WTC11 (cell line): Measurements from ENCODE around the gene GSTO2. TPM values are rescaled to one million over a fixed set of nuclear protein-coding genes. Genes with fewer than 3 reads are reported as not detected.
A peak's percentile ranks its signal among the peaks of the same experiment; 100 is the strongest.

ENCODE experiments used
- ATAC-seq: fragments of 200-7000 bp; cut with Tn5 transposase; 2 replicates; pipeline ENCODE4 v1.10.0; 2021; ENCODE audit warnings: mild to moderate bottlenecking, moderate library complexity
- CTCF ChIA-PET: fragments of 300-600 bp; sonication (Branson Sonifier 250); formaldehyde crosslinking; loops from one replicate; lab custom pipeline; 2021; ENCODE audit warnings: antibody characterized with exemption; lab: Charles Lee
- POLR2A ChIA-PET: fragments of 350-600 bp; sonication (Branson Sonifier 250); formaldehyde crosslinking; loops from one replicate; lab custom pipeline; 2021; ENCODE audit warnings: antibody characterized with exemption; lab: Charles Lee
- DNase-seq: peaks from one replicate; pipeline ENCODE4 v3.0.0; 2021; ENCODE audit warnings: low spot score
- H3K27ac Mint-ChIP-seq: 2 replicates; pipeline ENCODE4 v1.8.0; 2021; ENCODE audit warnings: mixed read lengths
- H3K27me3 Mint-ChIP-seq: 2 replicates; pipeline ENCODE4 v1.8.0; 2021; ENCODE audit warnings: low read depth, mild to moderate bottlenecking, moderate library complexity, mixed read lengths
- H3K36me3 Mint-ChIP-seq: 2 replicates; pipeline ENCODE4 v1.8.0; 2021; ENCODE audit warnings: mixed read lengths
- H3K4me1 Mint-ChIP-seq: 2 replicates; pipeline ENCODE4 v1.8.0; 2022; ENCODE audit warnings: mixed read lengths
- H3K4me3 Mint-ChIP-seq: 2 replicates; pipeline ENCODE4 v1.8.0; 2021; ENCODE audit warnings: mild to moderate bottlenecking, moderate library complexity, mixed read lengths
- H3K9me3 Mint-ChIP-seq: 2 replicates; pipeline ENCODE4 v1.8.0; 2021; ENCODE audit warnings: mixed read lengths
- AFF4 ChIP-seq: sonication (generic); formaldehyde crosslinking; IDR thresholded peaks from 2 replicates; pipeline ENCODE4 v1.8.1; 2023; ENCODE audit warnings: mild to moderate bottlenecking, missing genetic modification reagents, borderline replicate concordance
- ATF1 ChIP-seq: sonication (generic); formaldehyde crosslinking; IDR thresholded peaks from 2 replicates; pipeline ENCODE4 v1.8.1; 2023; ENCODE audit warnings: mild to moderate bottlenecking, moderate library complexity, missing genetic modification reagents
- ATF3 ChIP-seq: sonication (generic); formaldehyde crosslinking; conservative IDR thresholded peaks from 2 replicates; pipeline ENCODE4 v1.8.1; 2022; ENCODE audit warnings: mild to moderate bottlenecking, missing genetic modification reagents
- E2F5 ChIP-seq: sonication (generic); formaldehyde crosslinking; IDR thresholded peaks from 2 replicates; pipeline ENCODE4 v1.8.1; 2022; ENCODE audit warnings: mild to moderate bottlenecking, moderate library complexity, missing genetic modification reagents
- GABPB1 ChIP-seq: sonication (generic); formaldehyde crosslinking; IDR thresholded peaks from 2 replicates; pipeline ENCODE4 v1.8.1; 2023; ENCODE audit warnings: mild to moderate bottlenecking, missing genetic modification reagents
- IRF2 ChIP-seq: sonication (generic); formaldehyde crosslinking; IDR thresholded peaks from 2 replicates; pipeline ENCODE4 v1.8.0; 2022; ENCODE audit warnings: low read depth, missing genetic modification reagents, borderline replicate concordance
- JUN ChIP-seq: sonication (generic); formaldehyde crosslinking; IDR thresholded peaks from 2 replicates; pipeline ENCODE4 v1.8.0; 2023; ENCODE audit warnings: mild to moderate bottlenecking, missing genetic modification reagents
- PRDM15 ChIP-seq: sonication (generic); formaldehyde crosslinking; IDR thresholded peaks from 2 replicates; pipeline ENCODE4 v1.8.0; 2022; ENCODE audit warnings: missing genetic modification reagents
- SOX15 ChIP-seq: fragments of 250-450 bp; sonication (Bioruptor Pico); IDR thresholded peaks from 2 replicates; pipeline ENCODE4 v1.9.0; 2021; ENCODE audit warnings: mild to moderate bottlenecking
- USF1 ChIP-seq: sonication (generic); formaldehyde crosslinking; IDR thresholded peaks from 2 replicates; pipeline ENCODE4 v1.8.0; 2022; ENCODE audit warnings: mild to moderate bottlenecking, missing genetic modification reagents
- ZNF232 ChIP-seq: sonication (generic); formaldehyde crosslinking; IDR thresholded peaks from 2 replicates; pipeline ENCODE4 v1.8.0; 2022; ENCODE audit warnings: mild to moderate bottlenecking, missing genetic modification reagents
- ZNF512 ChIP-seq: sonication (generic); formaldehyde crosslinking; IDR thresholded peaks from 2 replicates; pipeline ENCODE4 v1.8.1; 2022; ENCODE audit warnings: missing genetic modification reagents, borderline replicate concordance
- total RNA-seq: library from RNA; stranded (reverse); gene quantifications from 3 replicates; pipeline ENCODE4 v1.2.3, GENCODE V29; 2021

Gene GSTO2
- total RNA-seq, 1 experiment from 2014 or later, result 10.7 TPM

- peaks cover 20% of the 10 kb centered on the region for H3K9me3 Mint-ChIP-seq
- no peak overlapping the region for H3K27ac Mint-ChIP-seq
- TF ChIP-seq E2F5 (no peak), ATF3 (CRISPR knock-in tag) (no peak), ATF1 (CRISPR knock-in tag) (no peak), ZNF232 (CRISPR knock-in tag) (no peak), PRDM15 (no peak)
- ChIA-PET POLR2A (interaction anchor here (1.9 kb wide), 1 partner anchor 17 kb away, joined by 6 read pairs; the partner anchor contains the start of gene GSTO2), CTCF (interaction anchor here (2.5 to 5.0 kb wide), 2 partner anchors 22 to 224 kb away, joined by 6 to 56 read pairs; no protein-coding TSS in a partner anchor)
- peak overlapping the region; percentile 8; the same call in 1 of the 2 replicates for H3K4me3 Mint-ChIP-seq
- no peak for DNase-seq
- H3K27me3 Mint-ChIP-seq, result peaks cover 13% of the 10 kb centered on the region
- H3K4me1 Mint-ChIP-seq, result peaks cover 60% of the 10 kb centered on the region
- ATAC-seq, result no peak
- H3K36me3 Mint-ChIP-seq, result peaks cover 3% of the 10 kb centered on the region; the same call in 1 of the 2 replicates
Measured at GRCh38 chr10:104252368-104252767, 16.6 kb upstream of the GSTO2 start.

GRCh38 chr10:104253106-104253505 lies 15.9 kb upstream of the GSTO2 start:
- Mint-ChIP-seq H3K27ac (peak overlapping the region; percentile 87), H3K4me1 (peaks cover 60% of the 10 kb centered on the region), H3K4me3 (peak overlapping the region; percentile 81), H3K36me3 (peaks cover 6% of the 10 kb centered on the region), H3K27me3 (peaks cover 13% of the 10 kb centered on the region), H3K9me3 (peaks cover 18% of the 10 kb centered on the region)
- ChIA-PET POLR2A (interaction anchor here (1.0 to 1.9 kb wide), 2 partner anchors 16 to 131 kb away, joined by 3 to 6 read pairs; partner anchors contain the start of genes GSTO2 and SFR1), CTCF (interaction anchor here (0.7 to 5.0 kb wide), 7 partner anchors 20 to 271 kb away, joined by 3 to 56 read pairs (median 5); partner anchors contain the start of gene SFR1)
- peak; percentile 4; the same call in 1 of the 2 replicates for ATAC-seq
- no peak for DNase-seq
- TF ChIP-seq ZNF512 (no peak), IRF2 (no peak), JUN (no peak), USF1 (no peak), GABPB1 (CRISPR knock-in tag) (peak; percentile 48; the same call in 1 of the 2 replicates), AFF4 (CRISPR knock-in tag) (no peak), SOX15 (no peak)
